Activated B cell treated with CpG ODN at 0.5 μM for 24 hours (primary cell): ENCODE measurements around the gene TMPRSS13. TPM values are rescaled to one million over a fixed set of nuclear protein-coding genes. Genes with fewer than 3 reads are reported as not detected.

Experiments used
- ATAC-seq: fragments of 200-7000 bp; cut with Tn5 transposase; one replicate; pipeline ENCODE4 v1.10.0; 2021; ENCODE audit warnings: low read depth, mild to moderate bottlenecking, moderate library complexity
- CTCF ChIA-PET: fragments of 350-600 bp; sonication (Branson Sonifier 250); formaldehyde crosslinking; loops from one replicate; lab custom pipeline; 2021; ENCODE audit warnings: antibody characterized with exemption; lab: Charles Lee
- POLR2A ChIA-PET: fragments of 350-600 bp; sonication (Branson Sonifier 250); formaldehyde crosslinking; loops from one replicate; lab custom pipeline; 2021; ENCODE audit warnings: antibody characterized with exemption; lab: Charles Lee
- DNase-seq: peaks from one replicate; pipeline ENCODE4 v3.0.0; 2022
- H3K27ac Mint-ChIP-seq: one replicate; pipeline ENCODE4 v1.8.0; 2020; ENCODE audit warnings: mixed read lengths
- H3K27me3 Mint-ChIP-seq: one replicate; pipeline ENCODE4 v1.8.0; 2021; ENCODE audit warnings: mixed read lengths
- H3K36me3 Mint-ChIP-seq: one replicate; pipeline ENCODE4 v1.8.0; 2021; ENCODE audit warnings: low read depth, mixed read lengths
- H3K4me1 Mint-ChIP-seq: one replicate; pipeline ENCODE4 v1.8.0; 2021; ENCODE audit warnings: mixed read lengths
- H3K4me3 Mint-ChIP-seq: one replicate; pipeline ENCODE4 v1.8.0; 2020; ENCODE audit warnings: mild to moderate bottlenecking, mixed read lengths
- H3K9me3 Mint-ChIP-seq: one replicate; pipeline ENCODE4 v1.8.0; 2020; ENCODE audit warnings: mixed read lengths
- CTCF ChIP-seq: fragments of 200-600 bp; IDR thresholded peaks from one replicate; pipeline ENCODE4 v1.8.0; 2022; ENCODE audit warnings: antibody characterized with exemption, mild to moderate bottlenecking
- intact Hi-C: fragments of 100-400 bp; cut with micrococcal nuclease; formaldehyde crosslinking; loops from one replicate; pipeline ENCODE4 v1.15.1; 2024
- total RNA-seq: library from RNA; stranded (reverse); gene quantifications from 2 replicates; pipeline ENCODE4 v1.2.3, GENCODE V29; 2022

TMPRSS13 gene
- total RNA-seq, 1 donor from 2014 or later, result 3.7 TPM

GRCh38 chr11:117882311-117882905 is 46.8 kb downstream of the TMPRSS13 start:
- no peaks in the 10 kb centered on the region for H3K9me3 Mint-ChIP-seq
- POLR2A ChIA-PET, result no interaction called here
- CTCF ChIA-PET, result no interaction called here
- peaks cover 59% of the 10 kb centered on the region for H3K27me3 Mint-ChIP-seq
- TF ChIP-seq CTCF, result no peak
- no peaks in the 10 kb centered on the region for H3K36me3 Mint-ChIP-seq
- no peak overlapping the region for H3K27ac Mint-ChIP-seq
- ATAC-seq (no peak), DNase-seq (no peak)
- intact Hi-C loops, result no loop called here
- no peak overlapping the region for H3K4me3 Mint-ChIP-seq
- no peaks in the 10 kb centered on the region for H3K4me1 Mint-ChIP-seq

- no peak for DNase-seq
- H3K27ac Mint-ChIP-seq, result no peak overlapping the region
Measured at GRCh38 chr11:117881217-117881616, 48.0 kb downstream of the TMPRSS13 start.

GRCh38 chr11:117879516-117880480 is 49.4 kb downstream of the TMPRSS13 start:
- Mint-ChIP-seq H3K27ac (no peak overlapping the region), H3K36me3 (no peaks in the 10 kb centered on the region), H3K9me3 (no peaks in the 10 kb centered on the region), H3K27me3 (peaks cover 66% of the 10 kb centered on the region), H3K4me3 (no peak overlapping the region), H3K4me1 (peaks cover 16% of the 10 kb centered on the region)
- DNase-seq (no peak), ATAC-seq (no peak)
- TF ChIP-seq CTCF, result no peak
- POLR2A ChIA-PET, result no interaction called here
- intact Hi-C loops, result no loop called here
- CTCF ChIA-PET, result no interaction called here

More at GRCh38 chr11:117881217-117881616, 48.0 kb downstream of the TMPRSS13 start:
- Mint-ChIP-seq H3K4me3 (no peak overlapping the region), H3K4me1 (peaks cover 5% of the 10 kb centered on the region), H3K27me3 (peaks cover 64% of the 10 kb centered on the region), H3K36me3 (no peaks in the 10 kb centered on the region), H3K9me3 (no peaks in the 10 kb centered on the region)
- ChIA-PET CTCF (interaction anchor here (0.6 kb wide), 1 partner anchor 317 kb away, joined by 3 read pairs; no protein-coding TSS in a partner anchor), POLR2A (interaction anchor here (0.8 kb wide), 1 partner anchor 50 kb away, joined by 3 read pairs; no protein-coding TSS in a partner anchor)
- ATAC-seq, result no peak
- no peak for TF ChIP-seq CTCF
- intact Hi-C loops, result no loop called here

GRCh38 chr11:117878939-117879475 is 50.2 kb downstream of the TMPRSS13 start:
- Mint-ChIP-seq H3K9me3 (no peaks in the 10 kb centered on the region), H3K27ac (no peak overlapping the region), H3K27me3 (peaks cover 69% of the 10 kb centered on the region), H3K4me3 (no peak overlapping the region), H3K36me3 (no peaks in the 10 kb centered on the region), H3K4me1 (peaks cover 21% of the 10 kb centered on the region)
- DNase-seq (no peak), ATAC-seq (no peak)
- POLR2A ChIA-PET, result no interaction called here
- intact Hi-C loops, result no loop called here
- CTCF ChIA-PET, result no interaction called here
- no peak for TF ChIP-seq CTCF
